ENCODE measurements around the gene HSPB6. TPM values are rescaled to one million over a fixed set of nuclear protein-coding genes. Genes with fewer than 3 reads are reported as not detected.

HSPB6 gene
- total RNA-seq, 1 experiment from 2014 or later = 2.7 TPM

DNA sequence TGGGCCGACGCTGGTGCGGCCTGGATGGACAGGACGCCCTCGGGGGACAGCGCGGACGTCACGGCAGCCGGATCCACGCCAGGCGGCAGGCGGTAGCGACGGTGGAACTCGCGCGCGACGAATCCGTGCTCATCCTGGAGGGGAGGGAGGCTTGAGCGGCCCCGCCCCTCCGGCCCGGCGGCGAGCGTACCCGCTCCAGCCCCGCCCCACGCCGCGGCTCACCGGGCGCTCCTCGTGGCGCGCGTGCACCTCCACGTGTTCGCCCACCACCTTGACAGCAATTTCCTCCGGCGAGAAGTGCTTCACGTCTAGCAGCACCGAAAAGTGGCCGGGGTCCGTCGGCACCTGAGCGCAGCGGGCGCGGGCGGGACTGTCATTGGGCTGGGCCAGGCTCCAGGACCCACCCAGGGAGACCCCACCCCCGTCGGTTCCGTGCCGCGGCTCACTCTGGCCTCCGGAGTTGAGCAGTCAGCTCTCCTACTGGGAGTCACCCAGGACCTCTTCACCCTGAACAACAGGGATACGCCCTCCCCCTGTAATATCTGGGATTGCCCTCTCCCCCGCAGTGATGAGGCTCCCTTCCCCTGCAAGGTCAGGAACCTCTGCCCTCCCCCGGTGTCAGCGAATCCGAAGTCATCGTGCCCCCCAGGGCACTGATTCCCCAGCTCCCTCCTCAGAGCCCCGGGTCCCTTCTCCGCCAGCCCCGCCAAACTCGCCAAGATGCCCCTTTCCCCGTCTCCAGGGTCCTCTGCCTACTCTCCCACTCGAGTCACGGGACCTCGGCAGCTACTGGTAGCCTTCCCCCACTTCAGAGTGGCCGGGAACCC, 1.1 kb downstream of the HSPB6 start:
- Histone ChIP-seq H2AFZ (no peak overlapping the region), H3K27me3 (ENCODE audit: insufficient read depth, low read depth) (no peaks in the 10 kb centered on the region), H3K9me2 (ENCODE audit: insufficient read depth) (no peaks in the 10 kb centered on the region), H3K4me3 (no peak overlapping the region), H3K27ac (no peak overlapping the region), H3K9me3 (ENCODE audit: insufficient read depth, low read depth) (no peaks in the 10 kb centered on the region), H3F3A (ENCODE audit: insufficient read depth, low read depth) (peaks cover 13% of the 10 kb centered on the region), H3K79me2 (ENCODE audit: low read depth) (peaks cover 19% of the 10 kb centered on the region), H3K4me2 (no peak overlapping the region), H4K20me1 (ENCODE audit: insufficient read depth) (peaks cover 4% of the 10 kb centered on the region; the same call in 1 of the 2 replicates), H3K36me3 (ENCODE audit: low read depth) (no peaks in the 10 kb centered on the region; the same call in 1 of the 2 replicates), H3K4me1 (replicated peaks; ENCODE audit: insufficient read depth) (peaks cover 13% of the 10 kb centered on the region)
- intact Hi-C loops (cut with micrococcal nuclease; ENCODE audit: unreplicated experiment) = no loop called here
- TF ChIP-seq EZH2 (IDR thresholded peaks at IDR 0.05; ENCODE audit: low read depth) = no peak
- TF ChIP-seq, protein P1, sequence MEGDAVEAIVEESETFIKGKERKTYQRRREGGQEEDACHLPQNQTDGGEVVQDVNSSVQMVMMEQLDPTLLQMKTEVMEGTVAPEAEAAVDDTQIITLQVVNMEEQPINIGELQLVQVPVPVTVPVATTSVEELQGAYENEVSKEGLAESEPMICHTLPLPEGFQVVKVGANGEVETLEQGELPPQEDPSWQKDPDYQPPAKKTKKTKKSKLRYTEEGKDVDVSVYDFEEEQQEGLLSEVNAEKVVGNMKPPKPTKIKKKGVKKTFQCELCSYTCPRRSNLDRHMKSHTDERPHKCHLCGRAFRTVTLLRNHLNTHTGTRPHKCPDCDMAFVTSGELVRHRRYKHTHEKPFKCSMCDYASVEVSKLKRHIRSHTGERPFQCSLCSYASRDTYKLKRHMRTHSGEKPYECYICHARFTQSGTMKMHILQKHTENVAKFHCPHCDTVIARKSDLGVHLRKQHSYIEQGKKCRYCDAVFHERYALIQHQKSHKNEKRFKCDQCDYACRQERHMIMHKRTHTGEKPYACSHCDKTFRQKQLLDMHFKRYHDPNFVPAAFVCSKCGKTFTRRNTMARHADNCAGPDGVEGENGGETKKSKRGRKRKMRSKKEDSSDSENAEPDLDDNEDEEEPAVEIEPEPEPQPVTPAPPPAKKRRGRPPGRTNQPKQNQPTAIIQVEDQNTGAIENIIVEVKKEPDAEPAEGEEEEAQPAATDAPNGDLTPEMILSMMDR (conservative IDR thresholded peaks at IDR 0.05) = no peak
- no TSS peak for BruUV-seq (replicated peaks)
- ChIA-PET CTCF (no interaction called here), POLR2A (ENCODE audit: unreplicated experiment) (no interaction called here)
- DNase-seq = no peak

DNA sequence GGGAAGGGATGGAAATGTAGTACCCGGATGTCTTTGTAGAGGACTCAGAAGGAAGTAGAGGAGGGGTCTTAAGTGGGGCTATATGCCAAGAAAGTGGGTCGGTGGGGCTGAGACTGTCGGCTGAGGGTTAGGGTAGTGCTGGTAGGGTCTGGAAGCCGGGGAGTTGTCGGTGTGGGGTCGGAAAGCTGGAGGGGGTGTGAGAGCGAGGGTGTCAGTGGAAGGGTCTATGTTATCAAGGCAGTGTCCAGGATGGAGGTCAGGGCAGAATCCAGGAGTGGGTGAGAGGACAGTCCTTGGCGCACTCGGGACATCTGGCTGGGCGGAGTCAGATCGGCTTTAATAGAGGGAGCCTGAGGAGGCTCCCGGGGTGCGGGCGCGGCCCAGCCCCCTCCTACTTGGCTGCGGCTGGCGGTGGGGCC, 1.7 kb downstream of the HSPB6 start:
- POLR2A ChIA-PET (ENCODE audit: unreplicated experiment) = no interaction called here
- CTCF ChIA-PET = no interaction called here
- no peak overlapping the region for H3K4me2 ChIP-seq
- no peaks in the 10 kb centered on the region for H3K27me3 ChIP-seq (ENCODE audit: insufficient read depth, low read depth)
- peaks cover 16% of the 10 kb centered on the region for H3K79me2 ChIP-seq (ENCODE audit: low read depth)
- DNase-seq = no peak
- BruUV-seq (replicated peaks) = no TSS peak
- no peak for TF ChIP-seq EZH2 (IDR thresholded peaks at IDR 0.05; ENCODE audit: low read depth)
- TF ChIP-seq, protein P1 (conservative IDR thresholded peaks at IDR 0.05) = no peak
- H3K4me3 ChIP-seq = no peak overlapping the region
- H3K4me1 ChIP-seq (replicated peaks; ENCODE audit: insufficient read depth) = peaks cover 19% of the 10 kb centered on the region
- H3K9me3 ChIP-seq (ENCODE audit: insufficient read depth, low read depth) = no peaks in the 10 kb centered on the region
- no peak overlapping the region for H3K27ac ChIP-seq
- peaks cover 4% of the 10 kb centered on the region; the same call in 1 of the 2 replicates for H4K20me1 ChIP-seq (ENCODE audit: insufficient read depth)
- H3K9me2 ChIP-seq (ENCODE audit: insufficient read depth) = no peaks in the 10 kb centered on the region
- no peaks in the 10 kb centered on the region; the same call in 1 of the 2 replicates for H3K36me3 ChIP-seq (ENCODE audit: low read depth)
- H3F3A ChIP-seq (ENCODE audit: insufficient read depth, low read depth) = peaks cover 8% of the 10 kb centered on the region; the same call in 1 of the 2 replicates
- H2AFZ ChIP-seq = no peak overlapping the region
- intact Hi-C loops (cut with micrococcal nuclease; ENCODE audit: unreplicated experiment) = no loop called here

- no peaks in the 10 kb centered on the region for H3K27me3 ChIP-seq (ENCODE audit: insufficient read depth, low read depth)
- intact Hi-C loops (cut with micrococcal nuclease; ENCODE audit: unreplicated experiment) = no loop called here
- no peaks in the 10 kb centered on the region for H3K9me2 ChIP-seq (ENCODE audit: insufficient read depth)
- no peak overlapping the region for H3K4me3 ChIP-seq
- CTCF ChIA-PET = no interaction called here
- no peak overlapping the region for H3K27ac ChIP-seq
- no peak for DNase-seq
- no peaks in the 10 kb centered on the region for H3K9me3 ChIP-seq (ENCODE audit: insufficient read depth, low read depth)
- peaks cover 13% of the 10 kb centered on the region; the same call in 1 of the 2 replicates for H3F3A ChIP-seq (ENCODE audit: insufficient read depth, low read depth)
- no peak overlapping the region for H2AFZ ChIP-seq
- BruUV-seq (replicated peaks) = no TSS peak
- peaks cover 25% of the 10 kb centered on the region for H3K4me1 ChIP-seq (replicated peaks; ENCODE audit: insufficient read depth)
- H3K4me2 ChIP-seq = no peak overlapping the region
- TF ChIP-seq, protein P1 (conservative IDR thresholded peaks at IDR 0.05) = no peak
- no peak for TF ChIP-seq EZH2 (IDR thresholded peaks at IDR 0.05; ENCODE audit: low read depth)
- no peaks in the 10 kb centered on the region for H3K36me3 ChIP-seq (ENCODE audit: low read depth)
- POLR2A ChIA-PET (ENCODE audit: unreplicated experiment) = no interaction called here
- peaks cover 4% of the 10 kb centered on the region; the same call in 1 of the 2 replicates for H4K20me1 ChIP-seq (ENCODE audit: insufficient read depth)
- peaks cover 14% of the 10 kb centered on the region for H3K79me2 ChIP-seq (ENCODE audit: low read depth)
These were observed 2.3 kb downstream of the HSPB6 start for GRCh38 chr19:35754370-35755130.
